ENCODE results near the gene TBRG1.

Gene TBRG1

DNA sequence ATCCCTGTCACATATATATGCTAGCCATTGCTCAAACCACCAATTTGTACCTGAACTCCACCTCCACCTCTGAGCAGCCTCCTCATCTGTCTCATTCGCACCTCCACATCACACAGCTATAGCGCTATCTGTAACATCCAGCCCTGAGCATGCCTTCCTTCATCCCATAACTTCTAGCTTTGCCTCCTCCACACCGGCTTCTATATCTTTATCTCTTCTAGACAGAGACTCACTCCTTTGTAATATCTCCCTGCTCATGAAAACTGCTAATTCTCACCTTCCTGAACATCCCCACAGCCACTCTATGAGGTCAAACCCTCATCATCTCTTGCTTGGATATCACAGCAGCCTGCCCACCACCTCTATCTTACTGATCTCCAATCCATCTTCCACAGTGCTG, 44.9 kb downstream of the TBRG1 start:
- DNase-seq (ENCODE audit: low read depth), result no peak
- TF ChIP-seq, protein P1, sequence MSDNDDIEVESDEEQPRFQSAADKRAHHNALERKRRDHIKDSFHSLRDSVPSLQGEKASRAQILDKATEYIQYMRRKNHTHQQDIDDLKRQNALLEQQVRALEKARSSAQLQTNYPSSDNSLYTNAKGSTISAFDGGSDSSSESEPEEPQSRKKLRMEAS (IDR thresholded peaks at IDR 0.05; ENCODE audit: low read depth, low read length), result no peak
- TF ChIP-seq POLR2A (IDR thresholded peaks at IDR 0.05; ENCODE audit: extremely low read depth, insufficient read length), result no peak
- TF ChIP-seq, protein P2, sequence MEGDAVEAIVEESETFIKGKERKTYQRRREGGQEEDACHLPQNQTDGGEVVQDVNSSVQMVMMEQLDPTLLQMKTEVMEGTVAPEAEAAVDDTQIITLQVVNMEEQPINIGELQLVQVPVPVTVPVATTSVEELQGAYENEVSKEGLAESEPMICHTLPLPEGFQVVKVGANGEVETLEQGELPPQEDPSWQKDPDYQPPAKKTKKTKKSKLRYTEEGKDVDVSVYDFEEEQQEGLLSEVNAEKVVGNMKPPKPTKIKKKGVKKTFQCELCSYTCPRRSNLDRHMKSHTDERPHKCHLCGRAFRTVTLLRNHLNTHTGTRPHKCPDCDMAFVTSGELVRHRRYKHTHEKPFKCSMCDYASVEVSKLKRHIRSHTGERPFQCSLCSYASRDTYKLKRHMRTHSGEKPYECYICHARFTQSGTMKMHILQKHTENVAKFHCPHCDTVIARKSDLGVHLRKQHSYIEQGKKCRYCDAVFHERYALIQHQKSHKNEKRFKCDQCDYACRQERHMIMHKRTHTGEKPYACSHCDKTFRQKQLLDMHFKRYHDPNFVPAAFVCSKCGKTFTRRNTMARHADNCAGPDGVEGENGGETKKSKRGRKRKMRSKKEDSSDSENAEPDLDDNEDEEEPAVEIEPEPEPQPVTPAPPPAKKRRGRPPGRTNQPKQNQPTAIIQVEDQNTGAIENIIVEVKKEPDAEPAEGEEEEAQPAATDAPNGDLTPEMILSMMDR (IDR thresholded peaks at IDR 0.05; ENCODE audit: low read depth, low read length), result no peak
- no peak overlapping the region for H3K4me3 ChIP-seq (ENCODE audit: low read depth, low read length)

DNA sequence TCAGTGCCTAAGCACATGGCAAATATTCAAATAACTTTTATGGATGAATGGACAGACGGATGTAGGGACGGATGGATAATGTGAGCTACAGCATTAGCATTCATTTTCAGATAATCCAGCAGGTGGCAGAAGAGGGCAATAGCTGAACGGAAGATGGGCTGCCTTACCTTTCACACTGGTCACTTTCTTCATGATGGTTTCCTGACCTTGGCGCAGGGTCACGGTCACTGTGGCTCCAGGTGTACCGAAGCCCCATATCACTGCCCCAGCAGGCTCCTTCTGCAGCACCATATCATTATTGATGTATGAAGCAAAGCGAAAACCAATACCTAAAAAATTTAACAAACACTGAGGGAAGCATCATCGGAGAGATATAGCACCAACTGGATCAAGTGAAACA, 46.5 kb downstream of the TBRG1 start:
- TF ChIP-seq, protein P1 (IDR thresholded peaks at IDR 0.05; ENCODE audit: low read depth, low read length), result no peak; the same call in 1 of the 2 replicates
- TF ChIP-seq MYC (IDR thresholded peaks at IDR 0.05; ENCODE audit: low read depth, low read length), result no peak
- TF ChIP-seq, protein P2 (IDR thresholded peaks at IDR 0.05; ENCODE audit: low read depth, low read length), result peak; percentile 27
- DNase-seq (ENCODE audit: low read depth), result peak; percentile 60
- H3K4me3 ChIP-seq (ENCODE audit: low read depth, low read length), result no peak overlapping the region

DNA sequence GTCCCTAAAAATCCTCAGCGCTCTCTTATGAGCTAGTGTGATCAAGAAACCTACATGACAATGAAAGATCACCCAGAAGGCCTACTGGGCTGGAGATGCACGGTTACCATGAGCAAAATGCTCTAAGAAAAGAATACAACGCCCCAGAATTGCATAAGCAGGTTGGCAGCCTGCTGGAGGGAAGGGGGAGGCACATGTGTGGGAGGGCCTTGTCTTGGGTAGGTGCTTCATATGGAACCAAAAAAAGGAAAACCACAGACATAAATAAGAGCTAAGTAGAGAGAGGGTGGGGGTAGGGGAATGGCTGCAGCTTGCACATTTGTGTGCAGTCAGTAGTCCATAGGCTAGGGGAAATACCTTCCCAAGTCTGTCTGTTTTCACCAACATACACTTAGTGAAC, 48.1 kb downstream of the TBRG1 start:
- TF ChIP-seq, protein P1 (IDR thresholded peaks at IDR 0.05; ENCODE audit: low read depth, low read length), result peak; percentile 84
- TF ChIP-seq POLR2A (IDR thresholded peaks at IDR 0.05; ENCODE audit: extremely low read depth, insufficient read length), result no peak
- TF ChIP-seq MYC (IDR thresholded peaks at IDR 0.05; ENCODE audit: low read depth, low read length), result peak; percentile 66
- no peak overlapping the region for H3K4me3 ChIP-seq (ENCODE audit: low read depth, low read length)
- peak; percentile 89 for DNase-seq (ENCODE audit: low read depth)

DNA sequence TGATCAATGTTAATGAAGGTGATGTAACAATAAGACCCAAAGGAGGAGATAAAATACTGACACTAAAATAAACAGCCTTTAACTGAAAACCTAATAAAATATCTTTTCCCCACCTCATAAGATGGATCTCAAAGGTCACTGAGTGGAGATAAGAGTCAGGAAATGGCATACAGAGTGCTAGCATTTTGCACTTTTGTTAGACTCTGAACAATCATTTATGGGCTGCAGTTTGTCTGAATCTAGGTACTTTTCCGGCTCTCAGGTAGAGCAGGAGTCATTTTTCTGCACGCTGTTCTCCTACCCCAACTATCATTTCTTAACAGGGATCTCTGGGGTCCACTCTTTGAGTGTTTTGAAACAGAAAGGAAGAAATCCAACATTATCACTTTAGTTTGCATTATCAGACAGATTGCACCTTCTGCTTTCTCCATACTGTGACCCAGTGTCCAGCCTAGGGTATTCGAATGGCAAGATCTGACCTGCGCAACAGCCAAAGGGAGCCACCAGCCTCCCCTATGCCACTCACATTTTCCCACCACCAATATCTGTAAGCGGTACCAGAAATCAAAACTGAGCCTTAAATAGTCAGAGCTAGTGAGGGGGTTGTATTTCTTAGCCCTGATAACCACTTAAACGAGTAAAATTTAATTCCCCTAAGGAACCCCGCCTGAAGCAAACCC, 50.0 kb downstream of the TBRG1 start:
- no peak overlapping the region for H3K4me3 ChIP-seq (ENCODE audit: low read depth, low read length)
- TF ChIP-seq, protein P1 (IDR thresholded peaks at IDR 0.05; ENCODE audit: low read depth, low read length), result no peak
- TF ChIP-seq, protein P2 (IDR thresholded peaks at IDR 0.05; ENCODE audit: low read depth, low read length), result no peak
- no peak for TF ChIP-seq POLR2A (IDR thresholded peaks at IDR 0.05; ENCODE audit: extremely low read depth, insufficient read length)
- TF ChIP-seq MYC (IDR thresholded peaks at IDR 0.05; ENCODE audit: low read depth, low read length), result no peak
- DNase-seq (ENCODE audit: low read depth), result no peak

DNA sequence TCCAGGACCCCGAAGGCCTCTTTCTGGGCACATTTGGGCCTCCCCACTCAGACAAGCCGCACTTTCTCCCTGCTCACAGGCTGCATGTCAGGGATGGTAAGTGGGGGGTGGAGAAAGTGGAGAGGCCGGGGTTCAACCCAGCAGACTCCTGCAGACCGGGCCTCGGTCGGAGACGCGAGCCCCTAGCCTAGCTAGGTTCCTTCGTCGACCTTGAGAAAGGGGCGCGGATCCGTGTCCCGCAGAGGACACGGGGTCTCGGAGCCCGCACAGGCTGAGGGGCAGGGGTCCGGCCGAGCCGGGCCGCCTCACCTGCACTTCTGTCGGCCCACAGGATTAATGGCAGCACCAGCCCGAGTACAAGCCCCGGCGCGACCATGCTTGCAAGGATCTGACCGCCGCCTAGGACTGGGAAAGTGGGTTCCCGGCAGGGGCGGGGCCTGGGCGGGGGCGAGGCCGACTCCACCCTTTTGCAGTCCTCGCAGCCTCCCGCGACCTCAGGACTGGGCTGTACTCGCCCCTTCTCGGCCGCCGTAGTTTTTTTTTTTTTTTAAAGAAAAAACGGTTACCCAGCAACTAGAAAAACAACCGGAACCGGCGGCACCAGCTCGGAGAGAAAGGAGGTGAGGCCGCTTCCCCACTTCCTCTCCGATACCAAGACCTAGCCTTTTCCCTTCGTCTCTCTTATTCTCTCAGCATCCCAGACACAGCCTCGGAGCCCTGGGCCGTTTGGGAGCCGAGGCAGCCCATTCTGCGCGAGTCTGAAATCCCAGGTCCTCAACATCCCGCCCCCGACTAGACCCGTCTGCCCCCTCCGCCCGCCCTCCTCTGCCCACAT, 50.9 kb downstream of the TBRG1 start, which contains the start of the genes SIAE and SPA17:
TSS of gene SIAE (minus strand) at position 407 of the 835 bp plus-strand sequence. CDS start at position 376, 31 bp downstream.
TSS of gene SPA17 (plus strand) at position 572 of the 835 bp plus-strand sequence. CDS start 1,361 bp downstream, outside the sequence.
- TF ChIP-seq, protein P2 (IDR thresholded peaks at IDR 0.05; ENCODE audit: low read depth, low read length), result no peak
- TF ChIP-seq MYC (IDR thresholded peaks at IDR 0.05; ENCODE audit: low read depth, low read length) (no peak), POLR2A (IDR thresholded peaks at IDR 0.05; ENCODE audit: extremely low read depth, insufficient read length) (no peak)
- DNase-seq (ENCODE audit: low read depth), result peak; percentile 58
- H3K4me3 ChIP-seq (ENCODE audit: low read depth, low read length), result no peak within 1 kb of the TSS

DNA sequence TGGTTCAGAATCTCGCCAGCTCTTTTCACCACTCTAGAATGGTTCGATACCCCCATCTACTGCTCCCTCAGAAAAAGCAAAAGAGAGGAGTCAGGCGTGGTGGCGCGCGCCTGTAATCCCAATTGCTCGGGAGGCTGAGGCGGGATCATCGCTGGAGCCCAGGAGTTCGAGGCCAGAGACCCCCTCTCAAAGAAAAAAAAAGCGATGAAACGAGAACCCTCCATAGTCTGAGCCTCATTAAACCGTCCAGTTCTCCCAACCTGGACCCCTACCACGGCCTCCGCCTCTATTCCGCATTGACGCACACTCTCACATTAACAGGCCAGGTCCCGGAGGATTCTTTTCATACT, 51.5 kb downstream of the TBRG1 start:
- H3K4me3 ChIP-seq (ENCODE audit: low read depth, low read length), result no peak overlapping the region
- no peak for DNase-seq (ENCODE audit: low read depth)
- no peak for TF ChIP-seq MYC (IDR thresholded peaks at IDR 0.05; ENCODE audit: low read depth, low read length)
- TF ChIP-seq, protein P2 (IDR thresholded peaks at IDR 0.05; ENCODE audit: low read depth, low read length), result no peak
- TF ChIP-seq, protein P1 (IDR thresholded peaks at IDR 0.05; ENCODE audit: low read depth, low read length), result no peak
- TF ChIP-seq POLR2A (IDR thresholded peaks at IDR 0.05; ENCODE audit: extremely low read depth, insufficient read length), result no peak

Data from NB4 (cell line).